ENCODE data around the gene ARHGDIG. TPM values are rescaled to one million over a fixed set of nuclear protein-coding genes. Genes with fewer than 3 reads are reported as not detected.

The ARHGDIG gene
- total RNA-seq, 4 donors from 2014 or later, result not detected

DNA sequence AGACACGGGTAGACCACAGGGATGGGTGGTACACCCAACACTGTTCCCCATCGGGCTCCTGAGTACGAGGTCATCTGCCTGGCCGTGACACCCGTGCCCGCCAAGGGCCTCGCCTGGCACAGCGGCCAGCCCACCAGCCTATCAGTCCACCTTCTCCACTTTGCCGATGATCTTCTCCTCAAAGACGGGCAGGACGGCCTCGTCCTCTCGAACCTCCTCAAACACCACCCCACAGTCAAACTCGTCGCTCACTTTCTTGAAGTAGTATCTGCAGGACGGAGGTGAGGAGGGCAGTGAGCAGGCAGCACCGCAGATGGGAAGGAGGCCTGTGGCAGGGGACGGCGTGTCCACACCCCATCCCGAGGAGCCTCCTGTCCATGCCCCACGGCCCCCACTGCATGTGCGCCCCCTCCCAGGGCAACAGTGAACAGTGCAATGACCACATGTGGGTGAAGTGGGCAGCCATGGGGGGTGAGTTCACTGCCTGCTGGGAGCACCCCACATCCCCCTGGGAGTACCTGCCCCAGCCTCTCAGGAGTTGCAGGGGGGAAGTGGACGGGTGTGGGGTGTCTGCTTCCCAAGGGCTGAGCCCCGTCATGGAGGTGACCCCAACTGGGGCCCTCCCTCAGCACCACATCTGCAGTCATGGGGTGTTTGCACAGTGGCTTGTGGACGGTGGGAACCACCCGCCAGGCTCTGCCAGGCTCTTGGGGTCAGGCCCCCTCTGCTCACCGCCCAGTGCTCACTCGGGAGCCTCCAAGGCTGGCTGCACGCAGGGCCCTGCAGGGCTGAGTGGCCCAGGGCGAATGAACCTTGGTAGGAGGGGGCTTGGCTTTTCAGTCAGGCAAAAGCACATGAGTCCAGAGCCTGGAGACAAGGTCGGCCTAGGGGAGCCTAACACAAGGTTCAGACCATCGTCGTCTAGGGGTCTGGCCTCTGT lies 7.9 kb downstream of the ARHGDIG start:
- Histone ChIP-seq H3K36me3 (peaks cover 12 to 71% (median 30%) of the 10 kb centered on the region in 3 donors), H3K27me3 (peaks cover 0 to 6% (median 0%) of the 10 kb centered on the region in 4 donors), H3K4me3 (no peak overlapping the region), H3K4me1 (no peaks in the 10 kb centered on the region), H3K27ac (no peak overlapping the region), H3K9me3 (no peaks in the 10 kb centered on the region)
- no peak for TF ChIP-seq POLR2A (IDR thresholded peaks at IDR 0.05)
- no peak for TF ChIP-seq CTCF (IDR thresholded peaks at IDR 0.05)
- intact Hi-C loops (cut with DNase I), result no loop called here
- no peak for DNase-seq
- 83 to 93% methylated on average over 1 to 19 of the region's 33 CpGs for WGBS, 2 donors

DNA sequence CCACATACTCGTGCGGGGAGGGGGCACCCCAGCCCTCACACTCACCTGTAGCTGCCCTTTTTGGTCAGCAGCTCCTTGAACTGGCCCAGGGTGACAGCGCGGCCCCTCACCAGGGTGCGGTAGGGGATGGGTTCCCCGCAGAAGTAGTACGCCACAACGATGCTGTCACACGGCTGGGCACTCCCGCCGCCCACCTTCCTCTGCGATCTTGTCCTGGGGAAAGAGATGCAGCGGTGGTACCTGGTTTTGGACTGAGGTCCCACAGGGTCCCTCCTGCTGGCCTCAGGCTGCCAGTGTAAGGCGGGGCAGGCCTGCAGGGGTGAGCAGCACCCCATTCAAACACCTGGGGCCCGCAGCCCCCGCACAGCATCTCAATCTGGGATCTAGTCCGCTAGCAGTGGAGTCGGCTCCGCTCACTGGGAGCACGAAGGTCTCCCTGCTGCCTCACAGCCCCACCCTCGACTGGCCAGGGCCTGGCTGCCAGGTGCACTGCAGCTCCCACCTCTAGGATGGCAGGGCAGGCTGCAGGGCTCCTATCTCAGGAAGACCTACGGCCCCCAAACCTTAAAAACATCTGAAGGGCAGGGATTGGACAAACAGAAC lies 9.1 kb downstream of the ARHGDIG start:
- Histone ChIP-seq H3K36me3 (peaks cover 14 to 81% (median 30%) of the 10 kb centered on the region in 3 donors), H3K9me3 (no peaks in the 10 kb centered on the region), H3K4me1 (no peaks in the 10 kb centered on the region), H3K27me3 (no peaks in the 10 kb centered on the region), H3K27ac (no peak overlapping the region), H3K4me3 (no peak overlapping the region)
- TF ChIP-seq POLR2A (IDR thresholded peaks at IDR 0.05) (no peak), CTCF (IDR thresholded peaks at IDR 0.05) (no peak)
- intact Hi-C loops (cut with DNase I), result no loop called here
- no peak for DNase-seq
- WGBS, 2 donors, result 73 to 100% methylated on average over 1 to 3 of the region's 22 CpGs

- Histone ChIP-seq H3K27me3 (no peaks in the 10 kb centered on the region), H3K4me3 (no peak overlapping the region), H3K36me3 (peaks cover 14 to 82% (median 30%) of the 10 kb centered on the region in 3 donors), H3K4me1 (no peaks in the 10 kb centered on the region), H3K9me3 (no peaks in the 10 kb centered on the region), H3K27ac (no peak overlapping the region)
- TF ChIP-seq CTCF (IDR thresholded peaks at IDR 0.05) (no peak), POLR2A (IDR thresholded peaks at IDR 0.05) (no peak)
- no peak for DNase-seq
- intact Hi-C loops (cut with DNase I), result no loop called here
- WGBS, 2 donors, result 100% methylated on average over 4 of the region's 25 CpGs; no CpG with 5 or more reads in 1 of the 2 donors
Measured at GRCh38 chr16:290015-290680, 9.8 kb downstream of the ARHGDIG start.

DNA sequence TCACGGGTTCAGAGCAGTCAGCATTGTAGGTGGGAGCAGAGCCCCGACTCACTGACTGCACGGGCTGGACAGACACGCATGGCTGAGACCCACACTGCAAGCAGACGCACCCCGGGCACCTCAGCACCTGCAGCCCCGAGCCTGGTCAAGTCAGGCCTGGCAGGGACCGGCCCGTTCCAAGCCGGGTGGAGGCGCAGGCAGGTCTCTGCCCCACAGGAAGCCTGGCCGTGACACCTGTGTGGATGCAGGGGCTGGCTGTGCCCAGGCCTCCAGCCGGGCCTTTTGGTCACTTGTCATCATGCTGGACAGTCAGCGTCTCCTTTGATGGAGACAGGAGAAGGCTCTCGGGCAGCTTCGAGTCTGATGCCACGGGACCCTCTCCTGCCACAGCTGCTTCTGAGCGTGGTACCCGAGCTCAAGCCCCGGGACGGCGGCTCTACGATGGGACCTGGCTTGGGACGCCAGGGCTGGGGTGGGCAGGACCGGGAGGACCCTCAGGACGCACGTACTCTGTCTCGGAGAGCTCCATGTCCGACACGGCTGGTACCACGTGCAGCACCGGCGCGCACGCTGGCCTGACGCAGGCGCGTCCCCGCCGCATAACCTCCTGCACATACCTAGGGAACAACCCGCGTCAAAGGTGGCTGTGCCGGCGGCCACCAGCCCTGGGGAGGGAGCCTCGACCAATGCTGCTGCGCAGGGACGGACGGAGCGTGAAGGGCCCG lies 10.5 kb downstream of the ARHGDIG start:
- no peaks in the 10 kb centered on the region for H3K9me3 ChIP-seq
- H3K27ac ChIP-seq, result no peak overlapping the region
- H3K4me1 ChIP-seq, result no peaks in the 10 kb centered on the region
- H3K4me3 ChIP-seq, result no peak overlapping the region
- intact Hi-C loops (cut with DNase I), result no loop called here
- WGBS, 2 donors, result 100% methylated on average over 3 of the region's 50 CpGs; no CpG with 5 or more reads in 1 of the 2 donors
- no peak for DNase-seq
- TF ChIP-seq POLR2A (IDR thresholded peaks at IDR 0.05) (no peak), CTCF (IDR thresholded peaks at IDR 0.05) (no peak)
- peaks cover 14 to 89% (median 30%) of the 10 kb centered on the region in 3 donors for H3K36me3 ChIP-seq
- no peaks in the 10 kb centered on the region for H3K27me3 ChIP-seq

Data from esophagus squamous epithelium (tissue), 5 donors.